Measurements from ENCODE around the gene ZNF358.

The ZNF358 gene

GRCh38 chr19:7505288-7505681 lies 10.6 kb upstream of the ZNF358 start:
- peaks cover 6% of the 10 kb centered on the region for H3K4me1 ChIP-seq (ENCODE audit: insufficient read depth, poor library complexity, severe bottlenecking)
- no peak overlapping the region for H3K27ac ChIP-seq (ENCODE audit: poor library complexity, severe bottlenecking)
- H3K4me3 ChIP-seq (ENCODE audit: severe bottlenecking): no peak overlapping the region
- H3K36me3 ChIP-seq (ENCODE audit: low read depth): no peaks in the 10 kb centered on the region
- H3K27me3 ChIP-seq (ENCODE audit: insufficient read depth, poor library complexity, severe bottlenecking): no peaks in the 10 kb centered on the region
- no peak for TF ChIP-seq CTCF (IDR thresholded peaks at IDR 0.05; ENCODE audit: poor library complexity, severe bottlenecking)
- no peaks in the 10 kb centered on the region for H3K9me3 ChIP-seq (ENCODE audit: severe bottlenecking)
- no peak for ATAC-seq (ENCODE audit: low read depth)
- no peak for DNase-seq (ENCODE audit: low spot score)

- H3K4me3 ChIP-seq (ENCODE audit: severe bottlenecking): peak overlapping the region; percentile 22
- peaks cover 6% of the 10 kb centered on the region for H3K4me1 ChIP-seq (ENCODE audit: insufficient read depth, poor library complexity, severe bottlenecking)
- H3K9me3 ChIP-seq (ENCODE audit: severe bottlenecking): no peaks in the 10 kb centered on the region
- no peak; the same call in 1 of the 3 replicates for ATAC-seq (ENCODE audit: low read depth)
- no peaks in the 10 kb centered on the region for H3K36me3 ChIP-seq (ENCODE audit: low read depth)
- H3K27ac ChIP-seq (ENCODE audit: poor library complexity, severe bottlenecking): no peak overlapping the region
- peak; percentile 83 for DNase-seq (ENCODE audit: low spot score)
- no peaks in the 10 kb centered on the region for H3K27me3 ChIP-seq (ENCODE audit: insufficient read depth, poor library complexity, severe bottlenecking)
- no peak for TF ChIP-seq CTCF (IDR thresholded peaks at IDR 0.05; ENCODE audit: poor library complexity, severe bottlenecking)
Observed at GRCh38 chr19:7505682-7506384, 10.1 kb upstream of the ZNF358 start.

GRCh38 chr19:7506385-7507328 lies 9.2 kb upstream of the ZNF358 start:
- Histone ChIP-seq H3K27me3 (ENCODE audit: insufficient read depth, poor library complexity, severe bottlenecking) (no peaks in the 10 kb centered on the region), H3K9me3 (ENCODE audit: severe bottlenecking) (no peaks in the 10 kb centered on the region), H3K4me1 (ENCODE audit: insufficient read depth, poor library complexity, severe bottlenecking) (peaks cover 6% of the 10 kb centered on the region), H3K27ac (ENCODE audit: poor library complexity, severe bottlenecking) (peak overlapping the region; percentile 7), H3K4me3 (ENCODE audit: severe bottlenecking) (no peak overlapping the region), H3K36me3 (ENCODE audit: low read depth) (no peaks in the 10 kb centered on the region)
- no peak for TF ChIP-seq CTCF (IDR thresholded peaks at IDR 0.05; ENCODE audit: poor library complexity, severe bottlenecking)
- peak; percentile 96 for DNase-seq (ENCODE audit: low spot score)
- ATAC-seq (ENCODE audit: low read depth): peak; percentile 88

- ATAC-seq (ENCODE audit: low read depth) (peak; percentile 78), DNase-seq (ENCODE audit: low spot score) (peak; percentile 96)
- Histone ChIP-seq H3K36me3 (ENCODE audit: low read depth) (no peaks in the 10 kb centered on the region), H3K4me1 (ENCODE audit: insufficient read depth, poor library complexity, severe bottlenecking) (peaks cover 6% of the 10 kb centered on the region), H3K27me3 (ENCODE audit: insufficient read depth, poor library complexity, severe bottlenecking) (no peaks in the 10 kb centered on the region), H3K27ac (ENCODE audit: poor library complexity, severe bottlenecking) (no peak overlapping the region), H3K9me3 (ENCODE audit: severe bottlenecking) (no peaks in the 10 kb centered on the region), H3K4me3 (ENCODE audit: severe bottlenecking) (no peak overlapping the region)
- no peak for TF ChIP-seq CTCF (IDR thresholded peaks at IDR 0.05; ENCODE audit: poor library complexity, severe bottlenecking)
Observed at GRCh38 chr19:7507884-7508283, 8.0 kb upstream of the ZNF358 start.
